Fibroblast of the aortic adventitia (primary cell): ENCODE results near the gene ALDH1A1. TPM values are rescaled to one million over a fixed set of nuclear protein-coding genes. Genes with fewer than 3 reads are reported as not detected.

Experiments
- DNase-seq: peaks from one replicate; pipeline ENCODE4 v3.0.0-alpha.2; 2010; ENCODE audit warnings: low read depth
- H3K4me3 ChIP-seq: 2 replicates; pipeline ENCODE4 v1.5.1; 2011; ENCODE audit warnings: low read depth, mild to moderate bottlenecking, control low read depth, low read length, moderate library complexity
- CTCF ChIP-seq: IDR thresholded peaks from 2 replicates; pipeline ENCODE4 v1.5.1; 2011; ENCODE audit warnings: mild to moderate bottlenecking, low read length, control low read depth, inconsistent platforms; ENCODE audit not compliant: insufficient read depth
- total RNA-seq: library from RNA; depleted of rRNA; stranded (reverse); fragments of >200 nt; gene quantifications from 2 replicates; pipeline ENCODE4 v1.2.3, GENCODE V29; 2012; ENCODE audit warnings: low replicate concordance

Gene ALDH1A1
- total RNA-seq, 1 donor: 8.8 TPM

GRCh38 chr9:72984991-72985390 is 32.1 kb upstream of the ALDH1A1 start:
- no peak for DNase-seq

GRCh38 chr9:72984226-72984947 is 31.5 kb upstream of the ALDH1A1 start:
- DNase-seq: no peak
- no peak for TF ChIP-seq CTCF

More at GRCh38 chr9:72984991-72985390, 32.1 kb upstream of the ALDH1A1 start:
- no peak for TF ChIP-seq CTCF
- no peak overlapping the region for H3K4me3 ChIP-seq

GRCh38 chr9:72983512-72984225 is 30.8 kb upstream of the ALDH1A1 start:
- DNase-seq: peak; percentile 23
- H3K4me3 ChIP-seq: no peak overlapping the region
- TF ChIP-seq CTCF: no peak

More at GRCh38 chr9:72984226-72984947, 31.5 kb upstream of the ALDH1A1 start:
- no peak overlapping the region for H3K4me3 ChIP-seq

- DNase-seq: no peak
- no peak overlapping the region for H3K4me3 ChIP-seq
- no peak for TF ChIP-seq CTCF
Measured at GRCh38 chr9:72983056-72983455, 30.2 kb upstream of the ALDH1A1 start.

GRCh38 chr9:72982146-72982799 is 29.4 kb upstream of the ALDH1A1 start:
- no peak for DNase-seq
- no peak overlapping the region for H3K4me3 ChIP-seq
- no peak for TF ChIP-seq CTCF

GRCh38 chr9:72981433-72981832 is 28.6 kb upstream of the ALDH1A1 start:
- DNase-seq: no peak
- H3K4me3 ChIP-seq: no peak overlapping the region
- no peak for TF ChIP-seq CTCF
